HL-60 (cell line): ENCODE data around the gene BACE1.

Experiments
- CTCF ChIP-seq: IDR thresholded peaks from one replicate; pipeline ENCODE4 v1.5.1; 2011; ENCODE audit warnings: low read length, control low read depth, inconsistent platforms; ENCODE audit not compliant: insufficient read depth
- POLR2AphosphoS5 ChIP-seq: IDR thresholded peaks from 2 replicates; pipeline ENCODE4 v1.6.1; 2012; ENCODE audit warnings: low read depth

- TF ChIP-seq POLR2AphosphoS5, result no peak
- TF ChIP-seq CTCF, result no peak
Measured at GRCh38 chr11:117259417-117259816, 56.6 kb downstream of the BACE1 start.
